Measurements from ENCODE around the gene CHD5. TPM values are rescaled to one million over a fixed set of nuclear protein-coding genes. Genes with fewer than 3 reads are reported as not detected.

Gene CHD5
- total RNA-seq, 4 donors from 2014 or later = 0.15 to 0.94 (median 0.26) TPM

DNA sequence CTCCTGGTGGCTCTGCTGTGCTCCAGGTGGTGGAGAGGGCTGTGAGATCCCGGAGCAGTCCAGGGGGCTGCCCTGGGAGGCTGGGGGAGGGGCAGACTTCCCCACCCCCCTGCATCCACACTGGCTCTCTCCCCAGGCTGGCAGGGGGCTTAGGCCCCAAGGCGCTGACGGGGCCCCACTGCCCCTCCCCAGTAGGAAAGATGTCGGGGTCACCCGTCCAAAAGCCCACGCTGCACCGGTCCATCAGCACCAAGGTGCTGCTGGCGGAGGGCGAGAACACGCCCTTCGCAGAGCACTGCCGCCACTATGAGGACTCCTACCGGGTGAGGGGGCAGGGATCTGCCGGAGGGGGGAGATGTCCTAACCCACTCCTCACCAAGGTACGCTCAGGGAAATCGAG, 31.6 kb upstream of the CHD5 start:
- TF ChIP-seq POLR2A (IDR thresholded peaks at IDR 0.05) = no peak
- TF ChIP-seq, protein P1, sequence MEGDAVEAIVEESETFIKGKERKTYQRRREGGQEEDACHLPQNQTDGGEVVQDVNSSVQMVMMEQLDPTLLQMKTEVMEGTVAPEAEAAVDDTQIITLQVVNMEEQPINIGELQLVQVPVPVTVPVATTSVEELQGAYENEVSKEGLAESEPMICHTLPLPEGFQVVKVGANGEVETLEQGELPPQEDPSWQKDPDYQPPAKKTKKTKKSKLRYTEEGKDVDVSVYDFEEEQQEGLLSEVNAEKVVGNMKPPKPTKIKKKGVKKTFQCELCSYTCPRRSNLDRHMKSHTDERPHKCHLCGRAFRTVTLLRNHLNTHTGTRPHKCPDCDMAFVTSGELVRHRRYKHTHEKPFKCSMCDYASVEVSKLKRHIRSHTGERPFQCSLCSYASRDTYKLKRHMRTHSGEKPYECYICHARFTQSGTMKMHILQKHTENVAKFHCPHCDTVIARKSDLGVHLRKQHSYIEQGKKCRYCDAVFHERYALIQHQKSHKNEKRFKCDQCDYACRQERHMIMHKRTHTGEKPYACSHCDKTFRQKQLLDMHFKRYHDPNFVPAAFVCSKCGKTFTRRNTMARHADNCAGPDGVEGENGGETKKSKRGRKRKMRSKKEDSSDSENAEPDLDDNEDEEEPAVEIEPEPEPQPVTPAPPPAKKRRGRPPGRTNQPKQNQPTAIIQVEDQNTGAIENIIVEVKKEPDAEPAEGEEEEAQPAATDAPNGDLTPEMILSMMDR (IDR thresholded peaks at IDR 0.05) = no peak
- H3K36me3 ChIP-seq = no peaks in the 10 kb centered on the region
- intact Hi-C loops (cut with DNase I) = no loop called here
- no peak overlapping the region for H3K27ac ChIP-seq
- H3K9me3 ChIP-seq = no peaks in the 10 kb centered on the region
- no peak for DNase-seq
- no peak overlapping the region for H3K4me3 ChIP-seq (replicated peaks in 1 of 3)
- H3K27me3 ChIP-seq = no peaks in the 10 kb centered on the region
- peaks cover 12 to 15% of the 10 kb centered on the region in 2 donors for H3K4me1 ChIP-seq
- 90 to 91% methylated on average over 12 to 14 of the region's 16 CpGs for WGBS, 2 donors

DNA sequence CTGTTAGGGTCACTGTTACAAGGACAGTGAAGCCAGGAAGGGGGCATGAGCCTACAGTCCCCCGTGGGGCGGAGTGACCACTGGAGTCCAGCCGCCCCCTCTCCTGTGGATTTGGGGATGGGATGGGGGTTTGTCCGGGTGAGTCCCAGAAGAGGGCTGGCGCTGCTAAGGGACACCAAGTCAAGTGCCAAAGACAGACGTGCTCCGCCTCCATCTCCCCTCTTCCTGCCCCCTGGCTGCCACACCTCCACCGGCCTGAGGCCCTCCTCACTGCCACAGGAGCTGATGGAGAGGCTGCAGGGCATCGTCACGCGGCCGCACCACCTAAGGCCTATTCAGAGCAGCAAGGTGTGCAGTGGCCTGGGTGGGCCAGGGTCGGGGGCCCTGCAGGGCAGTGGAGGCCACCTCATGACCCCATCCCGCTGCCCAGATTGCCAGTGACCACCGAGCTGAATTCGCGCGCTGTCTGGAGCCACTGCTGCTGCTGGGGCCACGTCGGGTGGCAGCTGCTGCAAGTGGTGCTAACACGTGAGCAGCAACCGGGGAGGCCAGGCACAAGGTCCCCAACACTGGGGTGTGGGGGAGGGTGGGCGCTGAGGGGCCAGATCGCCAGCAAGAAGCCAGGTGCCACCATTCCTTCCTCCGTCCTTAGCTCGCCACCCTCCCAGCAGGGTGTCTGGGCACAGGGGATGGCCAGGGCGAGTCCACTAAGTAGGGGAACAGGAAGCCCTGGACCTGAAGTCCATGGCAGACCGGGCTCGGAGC, 30.7 kb upstream of the CHD5 start:
- Histone ChIP-seq H3K36me3 (no peaks in the 10 kb centered on the region), H3K27ac (no peak overlapping the region), H3K4me3 (replicated peaks in 1 of 3) (no peak overlapping the region), H3K4me1 (peaks cover 12 to 22% of the 10 kb centered on the region in 2 donors), H3K9me3 (no peaks in the 10 kb centered on the region), H3K27me3 (no peaks in the 10 kb centered on the region)
- 94 to 95% methylated on average over 9 to 12 of the region's 29 CpGs for WGBS, 2 donors
- DNase-seq = no peak
- no peak for TF ChIP-seq POLR2A (IDR thresholded peaks at IDR 0.05)
- TF ChIP-seq, protein P1 (IDR thresholded peaks at IDR 0.05) = no peak
- intact Hi-C loops (cut with DNase I) = no loop called here

DNA sequence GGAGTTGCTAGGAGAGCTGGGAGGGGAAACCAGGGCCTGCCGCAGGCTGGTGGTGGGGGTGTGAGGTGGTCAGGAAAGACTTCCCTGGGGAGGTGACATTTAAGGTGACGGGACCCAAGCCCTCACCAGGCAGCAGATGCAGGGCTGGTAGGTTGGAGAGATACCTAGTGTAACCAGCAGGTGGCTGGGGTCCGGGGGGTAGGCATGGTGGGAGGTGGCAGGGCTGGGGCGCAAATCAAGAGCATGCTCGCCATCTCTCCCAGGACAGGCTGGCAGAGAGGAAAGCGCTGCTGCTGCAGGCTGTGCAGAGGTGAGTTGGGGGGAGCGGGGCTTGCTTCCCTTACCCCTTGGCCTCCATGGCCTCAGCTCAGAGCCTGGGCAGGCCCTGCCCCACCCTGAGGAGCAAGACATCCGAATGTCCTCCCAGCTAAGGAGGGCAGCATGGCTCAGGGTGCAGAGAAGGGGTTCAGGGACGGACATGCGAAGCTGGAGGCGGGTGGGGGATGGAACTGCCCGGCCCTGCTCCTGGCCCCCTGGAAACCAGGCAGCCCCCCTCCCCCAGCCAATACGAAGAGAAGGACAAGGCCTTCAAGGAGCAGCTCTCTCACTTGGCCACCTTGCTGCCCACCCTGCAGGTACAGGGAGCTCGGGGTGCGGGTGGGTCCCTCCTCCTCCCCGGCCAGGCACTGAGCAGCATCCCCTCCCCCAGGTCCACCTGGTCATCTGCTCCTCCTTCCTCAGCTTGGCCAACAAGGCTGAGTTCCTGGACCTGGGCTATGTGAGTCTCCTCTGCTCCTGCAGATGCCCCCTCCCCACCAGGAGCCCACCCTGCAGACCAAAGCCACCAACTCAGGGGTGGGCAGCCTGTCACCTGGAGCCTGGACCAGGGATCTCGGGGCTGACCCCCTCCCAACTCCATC, 29.8 kb upstream of the CHD5 start:
- H3K9me3 ChIP-seq = no peaks in the 10 kb centered on the region
- H3K4me1 ChIP-seq = peaks cover 21 to 28% of the 10 kb centered on the region in 2 donors
- H3K27ac ChIP-seq = no peak overlapping the region
- no peaks in the 10 kb centered on the region for H3K36me3 ChIP-seq
- no peak for DNase-seq
- no peak overlapping the region for H3K4me3 ChIP-seq (replicated peaks in 1 of 3)
- intact Hi-C loops (cut with DNase I) = loop anchor here (5.0 kb wide), 1 partner anchor 32 kb away; the partner anchor contains the start of gene HES3
- 85 to 90% methylated on average over 12 to 17 of the region's 17 CpGs for WGBS, 2 donors
- TF ChIP-seq, protein P1 (IDR thresholded peaks at IDR 0.05) = no peak
- no peak for TF ChIP-seq POLR2A (IDR thresholded peaks at IDR 0.05)
- no peaks in the 10 kb centered on the region for H3K27me3 ChIP-seq

DNA sequence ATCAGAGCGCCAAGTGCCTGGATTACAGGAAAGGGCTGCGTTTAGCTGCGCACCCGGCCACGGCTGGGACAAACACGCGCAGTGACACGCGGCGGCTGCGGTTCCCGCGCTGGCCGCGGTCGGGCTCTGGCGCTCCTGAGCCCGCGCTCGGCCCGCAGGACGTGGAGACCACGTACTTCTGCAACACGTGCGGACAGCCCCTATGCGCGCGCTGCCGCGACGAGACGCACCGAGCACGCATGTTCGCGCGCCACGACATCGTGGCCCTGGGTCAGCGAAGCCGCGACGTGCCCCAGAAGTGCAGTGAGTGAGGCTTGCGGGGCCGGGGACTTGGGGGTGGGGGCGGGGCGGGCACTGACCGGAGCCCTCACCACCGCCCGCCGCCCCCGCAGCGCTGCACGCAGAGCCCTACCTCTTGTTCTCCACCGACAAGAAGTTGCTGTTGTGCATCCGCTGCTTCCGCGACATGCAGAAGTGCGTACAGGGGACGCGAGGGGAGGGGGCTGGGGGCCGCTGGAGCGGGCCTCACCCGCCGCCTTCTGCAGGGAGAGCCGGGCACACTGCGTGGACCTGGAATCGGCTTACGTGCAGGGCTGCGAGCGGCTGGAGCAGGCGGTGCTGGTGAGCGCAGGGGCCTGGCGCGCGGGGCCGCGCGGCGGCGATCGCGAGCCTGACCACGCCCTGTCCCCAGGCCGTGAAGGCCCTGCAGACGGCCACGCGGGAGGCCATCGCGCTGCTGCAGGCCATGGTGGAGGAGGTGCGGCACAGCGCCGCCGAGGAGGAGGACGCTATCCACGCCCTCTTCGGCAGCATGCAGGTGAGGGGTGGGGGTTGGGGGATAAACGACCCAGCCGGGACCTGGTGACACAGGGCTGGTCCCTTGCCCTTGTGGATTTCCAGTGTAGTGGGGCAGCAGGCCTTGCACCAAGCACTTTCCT, 28.9 kb upstream of the CHD5 start:
- H3K27me3 ChIP-seq = no peaks in the 10 kb centered on the region
- peak; percentile 60 to 62 for DNase-seq
- H3K4me1 ChIP-seq = peaks cover 24 to 32% of the 10 kb centered on the region in 2 donors
- WGBS, 2 donors = 10% methylated on average over 15 of the region's 99 CpGs; no CpG with 5 or more reads in 1 of the 2 donors
- H3K36me3 ChIP-seq = no peaks in the 10 kb centered on the region
- no peak overlapping the region for H3K27ac ChIP-seq
- intact Hi-C loops (cut with DNase I) = loop anchor here (5.0 kb wide), 1 partner anchor 33 kb away; the partner anchor contains the start of gene HES3
- no peaks in the 10 kb centered on the region for H3K9me3 ChIP-seq
- peak overlapping the region in 1 of 3 donors; percentile 26 for H3K4me3 ChIP-seq (replicated peaks in 1 of 3)
- no peak for TF ChIP-seq POLR2A (IDR thresholded peaks at IDR 0.05)
- TF ChIP-seq, protein P1 (IDR thresholded peaks at IDR 0.05) = peak in 4 of 6 experiments; percentile 35 to 51 (median 40)
